ENCODE measurements around the gene SHE. TPM values are rescaled to one million over a fixed set of nuclear protein-coding genes. Genes with fewer than 3 reads are reported as not detected.

Gene SHE
- total and polyA plus RNA-seq, 10 of the 15 experiments (the other 5 are each of a cell fraction or from before 2014, with no cell fraction given) = under 0.01 to 0.05 (median 0.03) TPM; not detected in 3

DNA sequence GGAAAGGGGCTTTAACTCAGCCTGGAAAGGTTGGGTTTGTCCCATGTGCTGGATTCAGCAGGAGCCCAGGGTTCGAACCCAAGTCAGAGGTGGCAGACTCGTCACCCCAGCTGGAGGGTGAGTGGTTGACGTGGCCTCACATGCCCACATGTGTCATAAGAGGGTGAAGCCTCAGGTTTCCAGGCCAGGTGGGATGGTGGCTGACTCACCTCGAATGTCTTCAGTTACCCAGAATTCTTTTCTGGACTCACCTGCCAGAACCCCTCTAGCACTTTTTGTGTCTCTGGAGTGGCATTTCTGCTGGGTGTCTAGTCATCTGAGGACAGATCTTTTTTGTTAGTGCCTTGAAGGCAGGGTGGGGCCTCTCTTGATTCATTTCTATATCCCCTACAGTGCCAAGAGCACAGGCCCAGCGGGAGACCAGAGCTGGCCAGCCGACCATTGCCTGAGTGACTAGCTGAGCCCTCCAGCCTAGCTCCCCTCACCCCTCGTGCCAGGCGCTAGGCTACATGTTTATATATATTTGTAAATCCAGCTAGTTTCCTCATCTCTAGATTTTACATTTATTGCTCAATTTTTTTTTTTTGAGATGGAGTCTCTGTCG, 68.9 kb downstream of the SHE start:
- POLR2A ChIA-PET = interaction anchor here (0.7 kb wide), 1 partner anchor 59 kb away, joined by 3 read pairs; no protein-coding TSS in a partner anchor
- no TSS peak for BruUV-seq (replicated peaks)
- H3K4me2 ChIP-seq (ENCODE audit: control insufficient read depth, insufficient read depth) = no peak overlapping the region
- no peaks in the 10 kb centered on the region for H3K27me3 ChIP-seq (replicated peaks in 1 of 2; ENCODE audit: control insufficient read depth in 2 of 2, insufficient read depth in 2 of 2, low read length in 1 of 2)
- ATAC-seq (no peak), DNase-seq (ENCODE audit: low read depth, low spot score) (no peak), FAIRE-seq (no peak)
- no peaks in the 10 kb centered on the region; the same call in 1 of the 2 replicates for H4K20me1 ChIP-seq (ENCODE audit: control insufficient read depth, insufficient read depth)
- in situ Hi-C loops (cut with MboI) (no loop called here), intact Hi-C loops (cut with micrococcal nuclease; ENCODE audit: unreplicated experiment) (no loop called here)
- H2AFZ ChIP-seq (ENCODE audit: control insufficient read depth, low read depth, low read length) = no peak overlapping the region
- SMC1A ChIA-PET (ENCODE audit: uncharacterized antibody, unreplicated experiment) = interaction anchor here (1.2 kb wide), 1 partner anchor 13 kb away, joined by 3 read pairs; no protein-coding TSS in a partner anchor
- H3K79me2 ChIP-seq (ENCODE audit: control insufficient read depth, insufficient read depth, low read length) = no peaks in the 10 kb centered on the region
- CTCF ChIA-PET = interaction anchor here (1.0 kb wide), 1 partner anchor 21 kb away, joined by 3 read pairs; no protein-coding TSS in a partner anchor
- H3K27ac ChIP-seq (ENCODE audit: control insufficient read depth, insufficient read depth) = no peak overlapping the region
- H3K9ac ChIP-seq (ENCODE audit: control insufficient read depth, insufficient read depth, low read length) = no peak overlapping the region
- peaks cover 6% of the 10 kb centered on the region; the same call in 1 of the 2 replicates for H3K4me1 ChIP-seq (ENCODE audit: control insufficient read depth, insufficient read depth, low read length)
- peaks cover 0 to 3% of the 10 kb centered on the region in 2 experiments; a peak in 1 of 4 replicates for H3K36me3 ChIP-seq (ENCODE audit: control insufficient read depth in 2 of 2, insufficient read depth in 2 of 2, low read length in 1 of 2)
- H3K9me3 ChIP-seq (replicated peaks; ENCODE audit: control insufficient read depth, insufficient read depth, low read length) = no peaks in the 10 kb centered on the region; the same call in 2 of the 3 replicates
- RAD21 ChIA-PET (ENCODE audit: unreplicated experiment) = no interaction called here
- no peak overlapping the region for H3K4me3 ChIP-seq
- 88% methylated on average over 8 of the region's 9 CpGs for WGBS (ENCODE audit: insufficient coverage, insufficient replicate concordance, low lambda C conversion rate, missing lambda C conversion rate)
- no peak for TF ChIP-seq NFXL1 (IDR thresholded peaks at IDR 0.05; ENCODE audit: borderline replicate concordance)
- no peak for TF ChIP-seq HDAC6 (IDR thresholded peaks at IDR 0.05; ENCODE audit: unreplicated experiment)
- TF ChIP-seq SUZ12 (IDR thresholded peaks at IDR 0.05; ENCODE audit: unreplicated experiment) = no peak
- TF ChIP-seq FOXK2 (IDR thresholded peaks at IDR 0.05) = no peak
- no peak for TF ChIP-seq IKZF1 (conservative IDR thresholded peaks at IDR 0.05)
- TF ChIP-seq, protein P1, sequence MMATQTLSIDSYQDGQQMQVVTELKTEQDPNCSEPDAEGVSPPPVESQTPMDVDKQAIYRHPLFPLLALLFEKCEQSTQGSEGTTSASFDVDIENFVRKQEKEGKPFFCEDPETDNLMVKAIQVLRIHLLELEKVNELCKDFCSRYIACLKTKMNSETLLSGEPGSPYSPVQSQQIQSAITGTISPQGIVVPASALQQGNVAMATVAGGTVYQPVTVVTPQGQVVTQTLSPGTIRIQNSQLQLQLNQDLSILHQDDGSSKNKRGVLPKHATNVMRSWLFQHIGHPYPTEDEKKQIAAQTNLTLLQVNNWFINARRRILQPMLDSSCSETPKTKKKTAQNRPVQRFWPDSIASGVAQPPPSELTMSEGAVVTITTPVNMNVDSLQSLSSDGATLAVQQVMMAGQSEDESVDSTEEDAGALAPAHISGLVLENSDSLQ (IDR thresholded peaks at IDR 0.05) = no peak
- TF ChIP-seq ZNF24 (IDR thresholded peaks at IDR 0.05) = no peak
- TF ChIP-seq BHLHE40 (IDR thresholded peaks at IDR 0.05; ENCODE audit: borderline replicate concordance in 1 of 2, low read depth in 2 of 2, low read length in 1 of 2) = no peak
- no peak for TF ChIP-seq SPI1 (IDR thresholded peaks at IDR 0.05; ENCODE audit: borderline replicate concordance, insufficient read depth, low read depth, low read length)
- TF ChIP-seq PAX8 (IDR thresholded peaks at IDR 0.05) = no peak
- TF ChIP-seq, protein P2, sequence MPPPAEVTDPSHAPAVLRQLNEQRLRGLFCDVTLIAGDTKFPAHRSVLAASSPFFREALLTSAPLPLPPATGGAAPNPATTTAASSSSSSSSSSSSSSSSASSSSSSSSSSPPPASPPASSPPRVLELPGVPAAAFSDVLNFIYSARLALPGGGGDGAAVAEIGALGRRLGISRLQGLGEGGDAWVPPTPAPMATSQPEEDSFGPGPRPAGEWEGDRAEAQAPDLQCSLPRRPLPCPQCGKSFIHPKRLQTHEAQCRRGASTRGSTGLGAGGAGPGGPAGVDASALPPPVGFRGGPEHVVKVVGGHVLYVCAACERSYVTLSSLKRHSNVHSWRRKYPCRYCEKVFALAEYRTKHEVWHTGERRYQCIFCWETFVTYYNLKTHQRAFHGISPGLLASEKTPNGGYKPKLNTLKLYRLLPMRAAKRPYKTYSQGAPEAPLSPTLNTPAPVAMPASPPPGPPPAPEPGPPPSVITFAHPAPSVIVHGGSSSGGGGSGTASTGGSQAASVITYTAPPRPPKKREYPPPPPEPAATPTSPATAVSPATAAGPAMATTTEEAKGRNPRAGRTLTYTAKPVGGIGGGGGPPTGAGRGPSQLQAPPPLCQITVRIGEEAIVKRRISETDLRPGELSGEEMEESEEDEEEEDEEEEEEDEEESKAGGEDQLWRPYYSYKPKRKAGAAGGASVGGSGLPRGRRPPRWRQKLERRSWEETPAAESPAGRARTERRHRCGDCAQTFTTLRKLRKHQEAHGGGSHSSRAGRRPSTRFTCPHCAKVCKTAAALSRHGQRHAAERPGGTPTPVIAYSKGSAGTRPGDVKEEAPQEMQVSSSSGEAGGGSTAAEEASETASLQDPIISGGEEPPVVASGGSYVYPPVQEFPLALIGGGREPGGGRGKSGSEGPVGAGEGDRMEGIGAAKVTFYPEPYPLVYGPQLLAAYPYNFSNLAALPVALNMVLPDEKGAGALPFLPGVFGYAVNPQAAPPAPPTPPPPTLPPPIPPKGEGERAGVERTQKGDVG (CRISPR knock-in tag; IDR thresholded peaks at IDR 0.05) = no peak
- TF ChIP-seq RAD21 (IDR thresholded peaks at IDR 0.05; ENCODE audit: insufficient read depth, low read depth, low read length) = no peak
- TF ChIP-seq KLF5 (IDR thresholded peaks at IDR 0.05; ENCODE audit: partially characterized antibody) = no peak
- TF ChIP-seq, protein P3, sequence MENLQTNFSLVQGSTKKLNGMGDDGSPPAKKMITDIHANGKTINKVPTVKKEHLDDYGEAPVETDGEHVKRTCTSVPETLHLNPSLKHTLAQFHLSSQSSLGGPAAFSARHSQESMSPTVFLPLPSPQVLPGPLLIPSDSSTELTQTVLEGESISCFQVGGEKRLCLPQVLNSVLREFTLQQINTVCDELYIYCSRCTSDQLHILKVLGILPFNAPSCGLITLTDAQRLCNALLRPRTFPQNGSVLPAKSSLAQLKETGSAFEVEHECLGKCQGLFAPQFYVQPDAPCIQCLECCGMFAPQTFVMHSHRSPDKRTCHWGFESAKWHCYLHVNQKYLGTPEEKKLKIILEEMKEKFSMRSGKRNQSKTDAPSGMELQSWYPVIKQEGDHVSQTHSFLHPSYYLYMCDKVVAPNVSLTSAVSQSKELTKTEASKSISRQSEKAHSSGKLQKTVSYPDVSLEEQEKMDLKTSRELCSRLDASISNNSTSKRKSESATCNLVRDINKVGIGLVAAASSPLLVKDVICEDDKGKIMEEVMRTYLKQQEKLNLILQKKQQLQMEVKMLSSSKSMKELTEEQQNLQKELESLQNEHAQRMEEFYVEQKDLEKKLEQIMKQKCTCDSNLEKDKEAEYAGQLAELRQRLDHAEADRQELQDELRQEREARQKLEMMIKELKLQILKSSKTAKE (IDR thresholded peaks at IDR 0.05; ENCODE audit: low read depth, poor library complexity, severe bottlenecking) = no peak
- no peak for TF ChIP-seq JUNB (IDR thresholded peaks at IDR 0.05)
- TF ChIP-seq, protein P4, sequence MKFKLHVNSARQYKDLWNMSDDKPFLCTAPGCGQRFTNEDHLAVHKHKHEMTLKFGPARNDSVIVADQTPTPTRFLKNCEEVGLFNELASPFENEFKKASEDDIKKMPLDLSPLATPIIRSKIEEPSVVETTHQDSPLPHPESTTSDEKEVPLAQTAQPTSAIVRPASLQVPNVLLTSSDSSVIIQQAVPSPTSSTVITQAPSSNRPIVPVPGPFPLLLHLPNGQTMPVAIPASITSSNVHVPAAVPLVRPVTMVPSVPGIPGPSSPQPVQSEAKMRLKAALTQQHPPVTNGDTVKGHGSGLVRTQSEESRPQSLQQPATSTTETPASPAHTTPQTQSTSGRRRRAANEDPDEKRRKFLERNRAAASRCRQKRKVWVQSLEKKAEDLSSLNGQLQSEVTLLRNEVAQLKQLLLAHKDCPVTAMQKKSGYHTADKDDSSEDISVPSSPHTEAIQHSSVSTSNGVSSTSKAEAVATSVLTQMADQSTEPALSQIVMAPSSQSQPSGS (IDR thresholded peaks at IDR 0.05; ENCODE audit: low read length) = no peak
- no peak for TF ChIP-seq SIN3A (IDR thresholded peaks at IDR 0.05; ENCODE audit: low read depth, low read length)

Data from GM12878 (cell line).